ENCODE results near the gene CCDC73. TPM values are rescaled to one million over a fixed set of nuclear protein-coding genes. Genes with fewer than 3 reads are reported as not detected.
"Not testable (repeated sequence)": the region's sequence is repeated elsewhere in the genome, so short reads cannot be mapped to it uniquely, and the experiment has no call there.

Gene CCDC73
- polyA plus RNA-seq, 4 donors, result 0.01 to 0.09 TPM; not detected in 2

- Histone ChIP-seq H3K4me1 (ENCODE audit: control insufficient read depth in 3 of 3, insufficient read depth in 2 of 3, low read depth in 1 of 3, low read length in 2 of 3) (peaks cover 0 to 5% (median 0%) of the 10 kb centered on the region in 3 donors), H3K27me3 (ENCODE audit: control insufficient read depth in 3 of 3, insufficient read depth in 3 of 3, low read length in 3 of 3) (peaks cover 0 to 3% (median 2%) of the 10 kb centered on the region in 3 donors), H3K27ac (ENCODE audit: low read depth in 1 of 3, low read length in 2 of 3) (peak overlapping the region in 1 of 3 donors; percentile 11), H3K4me3 (ENCODE audit: low read depth in 1 of 3, low read length in 3 of 3) (peak overlapping the region in 2 of 3 donors; percentile 30 to 82), H3K36me3 (ENCODE audit: control insufficient read depth in 3 of 3, insufficient read depth in 2 of 3, low read depth in 1 of 3, low read length in 3 of 3) (peaks cover 0 to 2% (median 0%) of the 10 kb centered on the region in 3 donors), H3K9me3 (ENCODE audit: control insufficient read depth in 2 of 2, insufficient read depth in 1 of 2, low read depth in 1 of 2, low read length in 1 of 2) (no peaks in the 10 kb centered on the region)
- no peak for FAIRE-seq
- WGBS, 3 donors, result 19 to 58% (median 38%) methylated on average over 9 of the region's 9 CpGs
- DNase-seq, result peak; percentile 11 to 12
These were observed 36.3 kb upstream of the CCDC73 start for GRCh38 chr11:32830796-32831195.

DNA sequence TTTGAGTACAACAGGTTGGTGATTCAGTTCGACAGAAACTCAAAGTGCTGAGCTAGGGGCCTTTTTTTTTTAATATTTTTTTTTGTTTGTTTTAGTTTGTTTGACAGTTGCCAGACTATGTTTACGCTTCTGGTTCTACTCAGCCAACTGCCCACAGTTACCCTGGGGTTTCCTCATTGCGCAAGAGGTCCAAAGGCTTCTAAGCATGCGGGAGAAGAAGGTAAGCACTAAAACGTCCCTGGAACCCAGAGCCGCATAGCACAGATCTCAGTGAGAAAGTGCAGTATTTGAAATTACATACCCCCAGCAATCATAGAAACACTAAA lies 35.9 kb upstream of the CCDC73 start:
- H3K27ac ChIP-seq (ENCODE audit: low read depth in 1 of 3, low read length in 2 of 3), result peak overlapping the region; percentile 77 to 85 (median 79)
- WGBS, 3 donors, result 3 to 12% (median 9%) methylated on average over 6 of the region's 6 CpGs
- peak overlapping the region; percentile 65 to 92 (median 82) for H3K4me3 ChIP-seq (ENCODE audit: low read depth in 1 of 3, low read length in 3 of 3)
- H3K9me3 ChIP-seq (ENCODE audit: control insufficient read depth in 2 of 2, insufficient read depth in 1 of 2, low read depth in 1 of 2, low read length in 1 of 2), result no peaks in the 10 kb centered on the region
- peaks cover 0 to 2% (median 0%) of the 10 kb centered on the region in 3 donors for H3K36me3 ChIP-seq (ENCODE audit: control insufficient read depth in 3 of 3, insufficient read depth in 2 of 3, low read depth in 1 of 3, low read length in 3 of 3)
- DNase-seq (peak; percentile 86 to 88), FAIRE-seq (no peak)
- H3K27me3 ChIP-seq (ENCODE audit: control insufficient read depth in 3 of 3, insufficient read depth in 3 of 3, low read length in 3 of 3), result peaks cover 0 to 3% (median 2%) of the 10 kb centered on the region in 3 donors
- H3K4me1 ChIP-seq (ENCODE audit: control insufficient read depth in 3 of 3, insufficient read depth in 2 of 3, low read depth in 1 of 3, low read length in 2 of 3), result peaks cover 0 to 5% (median 0%) of the 10 kb centered on the region in 3 donors

DNA sequence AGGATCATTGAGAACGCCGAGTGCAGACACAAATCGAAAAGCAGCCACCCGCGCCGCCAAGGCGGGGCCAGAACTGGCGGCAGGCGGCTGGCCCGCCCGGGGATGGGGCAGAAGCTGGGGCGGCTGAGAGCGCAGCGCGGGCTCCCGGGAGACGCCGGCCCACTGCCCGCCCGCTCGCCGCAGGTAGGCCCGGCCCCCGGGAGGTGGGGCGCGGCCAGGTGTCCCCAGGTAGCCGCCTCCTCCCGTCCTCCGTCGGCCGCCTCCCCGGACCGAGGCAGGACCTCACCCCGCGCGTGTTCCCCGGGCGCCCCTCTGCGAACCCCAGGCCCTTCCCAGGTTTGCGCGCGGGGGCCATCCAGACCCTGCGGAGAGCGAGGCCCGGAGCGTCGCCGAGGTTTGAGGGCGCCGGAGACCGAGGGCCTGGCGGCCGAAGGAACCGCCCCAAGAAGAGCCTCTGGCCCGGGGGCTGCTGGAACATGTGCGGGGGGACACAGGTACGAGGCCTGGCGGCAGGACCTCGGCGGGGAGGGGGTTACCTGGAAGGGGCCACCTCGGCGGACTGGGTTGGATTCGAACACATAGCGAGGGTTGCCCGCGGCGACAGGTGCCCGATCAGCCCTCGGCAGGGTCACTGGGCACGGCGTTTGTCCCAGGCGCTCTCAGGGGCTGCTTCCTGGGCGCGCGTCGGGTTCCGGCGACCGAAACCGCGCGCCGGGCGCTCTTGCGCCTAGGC lies 35.4 kb upstream of the CCDC73 start, which contains the start of gene PRRG4:
TSS of gene PRRG4 (plus strand) at position 248 of the 733 bp plus-strand sequence. CDS start 603 bp downstream, outside the sequence.
- peaks cover 0 to 2% (median 0%) of the 10 kb centered on the region in 3 donors for H3K36me3 ChIP-seq (ENCODE audit: control insufficient read depth in 3 of 3, insufficient read depth in 2 of 3, low read depth in 1 of 3, low read length in 3 of 3)
- H3K4me1 ChIP-seq (ENCODE audit: control insufficient read depth in 3 of 3, insufficient read depth in 2 of 3, low read depth in 1 of 3, low read length in 2 of 3), result peaks cover 0 to 5% (median 0%) of the 10 kb centered on the region in 3 donors
- FAIRE-seq, result no peak
- peak within 1 kb of the TSS; percentile 77 to 92 (median 80) for H3K27ac ChIP-seq (ENCODE audit: low read depth in 1 of 3, low read length in 2 of 3)
- no peaks in the 10 kb centered on the region for H3K9me3 ChIP-seq (ENCODE audit: control insufficient read depth in 2 of 2, insufficient read depth in 1 of 2, low read depth in 1 of 2, low read length in 1 of 2)
- 0 to 1% (median 1%) methylated on average over 63 to 85 of the region's 85 CpGs for WGBS, 3 donors
- DNase-seq, result peak; percentile 86 to 88
- peak within 1 kb of the TSS; percentile 65 to 92 (median 82) for H3K4me3 ChIP-seq (ENCODE audit: low read depth in 1 of 3, low read length in 3 of 3)
- H3K27me3 ChIP-seq (ENCODE audit: control insufficient read depth in 3 of 3, insufficient read depth in 3 of 3, low read length in 3 of 3), result peaks cover 0 to 3% (median 2%) of the 10 kb centered on the region in 3 donors

DNA sequence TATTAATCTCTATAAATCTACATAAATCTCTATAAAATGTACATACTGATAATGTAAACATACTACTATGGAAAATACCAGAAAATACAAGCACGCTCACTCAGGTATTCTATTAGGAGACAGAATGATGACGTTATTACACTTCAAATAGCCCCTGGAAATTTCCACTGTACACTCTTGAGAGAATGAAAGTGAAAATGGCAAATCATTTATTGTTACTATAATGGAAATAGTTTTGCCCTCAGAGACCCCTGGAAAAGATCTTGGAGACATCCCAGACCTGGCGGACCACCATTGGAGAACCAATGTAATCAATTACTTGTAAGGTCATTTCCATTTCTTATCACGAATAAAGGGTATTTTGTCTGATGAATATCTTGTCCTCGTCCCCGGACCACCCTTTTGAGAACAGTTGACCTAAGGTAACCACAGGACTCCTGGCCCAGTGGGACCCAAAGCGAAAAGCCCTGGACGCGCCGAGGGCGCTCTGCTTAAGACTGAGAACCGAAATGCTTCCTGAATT lies 34.8 kb upstream of the CCDC73 start:
- no peak for FAIRE-seq
- Histone ChIP-seq H3K36me3 (ENCODE audit: control insufficient read depth in 3 of 3, insufficient read depth in 2 of 3, low read depth in 1 of 3, low read length in 3 of 3) (peaks cover 0 to 2% (median 0%) of the 10 kb centered on the region in 3 donors), H3K9me3 (ENCODE audit: control insufficient read depth in 2 of 2, insufficient read depth in 1 of 2, low read depth in 1 of 2, low read length in 1 of 2) (no peaks in the 10 kb centered on the region), H3K4me1 (ENCODE audit: control insufficient read depth in 3 of 3, insufficient read depth in 2 of 3, low read depth in 1 of 3, low read length in 2 of 3) (peaks cover 0 to 5% (median 0%) of the 10 kb centered on the region in 3 donors), H3K27ac (ENCODE audit: low read depth in 1 of 3, low read length in 2 of 3) (peak overlapping the region; percentile 77 to 92 (median 80)), H3K27me3 (ENCODE audit: control insufficient read depth in 3 of 3, insufficient read depth in 3 of 3, low read length in 3 of 3) (peaks cover 0 to 3% (median 2%) of the 10 kb centered on the region in 3 donors), H3K4me3 (ENCODE audit: low read depth in 1 of 3, low read length in 3 of 3) (peak overlapping the region; percentile 65 to 92 (median 82))
- WGBS, 3 donors, result 1 to 4% (median 3%) methylated on average over 12 of the region's 12 CpGs
- peak in 1 of 2 donors; percentile 62 for DNase-seq

- no peak for FAIRE-seq
- peaks cover 0 to 5% (median 0%) of the 10 kb centered on the region in 3 donors for H3K4me1 ChIP-seq (ENCODE audit: control insufficient read depth in 3 of 3, insufficient read depth in 2 of 3, low read depth in 1 of 3, low read length in 2 of 3)
- no peak overlapping the region for H3K27ac ChIP-seq (ENCODE audit: low read depth in 1 of 3, low read length in 2 of 3)
- peaks cover 0 to 2% of the 10 kb centered on the region in 2 donors for H3K9me3 ChIP-seq (ENCODE audit: control insufficient read depth in 2 of 2, insufficient read depth in 1 of 2, low read depth in 1 of 2, low read length in 1 of 2)
- 85 to 92% (median 86%) methylated on average over 1 of the region's 1 CpG for WGBS, 3 donors
- H3K4me3 ChIP-seq (ENCODE audit: low read depth in 1 of 3, low read length in 3 of 3), result no peak overlapping the region
- no peak for DNase-seq
- no peaks in the 10 kb centered on the region for H3K36me3 ChIP-seq (ENCODE audit: control insufficient read depth in 3 of 3, insufficient read depth in 2 of 3, low read depth in 1 of 3, low read length in 3 of 3)
- H3K27me3 ChIP-seq (ENCODE audit: control insufficient read depth in 3 of 3, insufficient read depth in 3 of 3, low read length in 3 of 3), result peaks cover 0 to 3% (median 2%) of the 10 kb centered on the region in 3 donors
These were observed 32.8 kb upstream of the CCDC73 start for GRCh38 chr11:32827276-32827675.

DNA sequence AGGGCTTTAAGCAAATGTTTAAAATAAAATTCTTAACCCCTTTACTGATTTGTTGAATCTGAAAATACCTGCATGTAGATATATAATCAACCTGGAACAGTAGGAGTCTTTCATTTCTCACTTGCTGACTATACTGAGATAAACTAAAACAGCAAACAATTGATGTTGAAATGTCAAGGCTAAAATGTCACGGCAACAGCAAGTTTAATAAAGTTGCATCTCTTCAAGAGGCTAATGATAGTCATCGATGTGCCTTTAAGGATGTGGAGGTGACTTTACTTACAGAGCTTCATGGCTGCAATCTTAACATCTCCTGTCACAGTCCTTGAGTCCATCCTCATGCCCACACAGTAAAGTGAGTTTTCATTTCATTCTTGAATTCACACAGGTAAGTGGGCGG lies 31.7 kb upstream of the CCDC73 start:
- peaks cover 0 to 2% of the 10 kb centered on the region in 2 donors for H3K9me3 ChIP-seq (ENCODE audit: control insufficient read depth in 2 of 2, insufficient read depth in 1 of 2, low read depth in 1 of 2, low read length in 1 of 2)
- no peak overlapping the region for H3K4me3 ChIP-seq (ENCODE audit: low read depth in 1 of 3, low read length in 3 of 3)
- H3K4me1 ChIP-seq (ENCODE audit: control insufficient read depth in 3 of 3, insufficient read depth in 2 of 3, low read depth in 1 of 3, low read length in 2 of 3), result peaks cover 0 to 5% (median 0%) of the 10 kb centered on the region in 3 donors
- H3K27me3 ChIP-seq (ENCODE audit: control insufficient read depth in 3 of 3, insufficient read depth in 3 of 3, low read length in 3 of 3), result peaks cover 0 to 3% (median 2%) of the 10 kb centered on the region in 3 donors
- H3K27ac ChIP-seq (ENCODE audit: low read depth in 1 of 3, low read length in 2 of 3), result no peak overlapping the region
- 44 to 74% (median 69%) methylated on average over 3 of the region's 3 CpGs for WGBS, 3 donors
- FAIRE-seq (no peak), DNase-seq (no peak)
- no peaks in the 10 kb centered on the region for H3K36me3 ChIP-seq (ENCODE audit: control insufficient read depth in 3 of 3, insufficient read depth in 2 of 3, low read depth in 1 of 3, low read length in 3 of 3)

- H3K36me3 ChIP-seq (ENCODE audit: control insufficient read depth in 3 of 3, insufficient read depth in 2 of 3, low read depth in 1 of 3, low read length in 3 of 3); H3K27ac ChIP-seq (ENCODE audit: low read depth in 1 of 3, low read length in 2 of 3); H3K9me3 ChIP-seq (ENCODE audit: control insufficient read depth in 2 of 2, insufficient read depth in 1 of 2, low read depth in 1 of 2, low read length in 1 of 2); H3K4me1 ChIP-seq (ENCODE audit: control insufficient read depth in 3 of 3, insufficient read depth in 2 of 3, low read depth in 1 of 3, low read length in 2 of 3); DNase-seq; H3K27me3 ChIP-seq (ENCODE audit: control insufficient read depth in 3 of 3, insufficient read depth in 3 of 3, low read length in 3 of 3); FAIRE-seq; H3K4me3 ChIP-seq (ENCODE audit: low read depth in 1 of 3, low read length in 3 of 3): not testable (repeated sequence)
- 58 to 76% (median 70%) methylated on average over 3 of the region's 3 CpGs for WGBS, 3 donors
These were observed 29.2 kb upstream of the CCDC73 start for GRCh38 chr11:32823617-32824016.

GRCh38 chr11:32821917-32822560 lies 27.6 kb upstream of the CCDC73 start:
- WGBS, 3 donors, result 68 to 83% (median 72%) methylated on average over 5 of the region's 5 CpGs
- Histone ChIP-seq H3K4me1 (ENCODE audit: control insufficient read depth in 3 of 3, insufficient read depth in 2 of 3, low read depth in 1 of 3, low read length in 2 of 3) (no peaks in the 10 kb centered on the region), H3K27me3 (ENCODE audit: control insufficient read depth in 3 of 3, insufficient read depth in 3 of 3, low read length in 3 of 3) (no peaks in the 10 kb centered on the region), H3K4me3 (ENCODE audit: low read depth in 1 of 3, low read length in 3 of 3) (no peak overlapping the region), H3K27ac (ENCODE audit: low read depth in 1 of 3, low read length in 2 of 3) (no peak overlapping the region), H3K9me3 (ENCODE audit: control insufficient read depth in 2 of 2, insufficient read depth in 1 of 2, low read depth in 1 of 2, low read length in 1 of 2) (peaks cover 0 to 2% of the 10 kb centered on the region in 2 donors), H3K36me3 (ENCODE audit: control insufficient read depth in 3 of 3, insufficient read depth in 2 of 3, low read depth in 1 of 3, low read length in 3 of 3) (no peaks in the 10 kb centered on the region)
- FAIRE-seq (no peak), DNase-seq (no peak)

All from small intestine (tissue), 7 donors.